Adrenal gland (tissue), 5 donors: Measurements from ENCODE around the gene TMEM121.

ENCODE experiments used
- POLR2A ChIP-seq, 2 donors: fragments of 450-650 bp; IDR thresholded peaks; one replicate each; pipeline ENCODE4 v1.6.1; 2017; ENCODE audit warnings: antibody characterized with exemption in 2 of 2, mild to moderate bottlenecking in 2 of 2, moderate library complexity in 1 of 2
- TF ChIP-seq, protein P1 (sequence below), 6 experiments: fragments of 450-650 bp in 4 of 6; fragments of 200-600 bp in 2 of 6; sonication (generic) in 1 of 6; IDR thresholded peaks; 1 replicate in 5 of 6; 2 replicates in 1 of 6; pipeline versions ENCODE4 v1.5.1 to v1.8.0; 2016 to 2021; ENCODE audit warnings: antibody characterized with exemption in 6 of 6, mild to moderate bottlenecking in 2 of 6, moderate library complexity in 1 of 6
- donor health status: DM: no; HTN: no; CAD: no.

GRCh38 chr14:105527381-105527825, 1.0 kb downstream of the TMEM121 start:
- TF ChIP-seq, protein P1, sequence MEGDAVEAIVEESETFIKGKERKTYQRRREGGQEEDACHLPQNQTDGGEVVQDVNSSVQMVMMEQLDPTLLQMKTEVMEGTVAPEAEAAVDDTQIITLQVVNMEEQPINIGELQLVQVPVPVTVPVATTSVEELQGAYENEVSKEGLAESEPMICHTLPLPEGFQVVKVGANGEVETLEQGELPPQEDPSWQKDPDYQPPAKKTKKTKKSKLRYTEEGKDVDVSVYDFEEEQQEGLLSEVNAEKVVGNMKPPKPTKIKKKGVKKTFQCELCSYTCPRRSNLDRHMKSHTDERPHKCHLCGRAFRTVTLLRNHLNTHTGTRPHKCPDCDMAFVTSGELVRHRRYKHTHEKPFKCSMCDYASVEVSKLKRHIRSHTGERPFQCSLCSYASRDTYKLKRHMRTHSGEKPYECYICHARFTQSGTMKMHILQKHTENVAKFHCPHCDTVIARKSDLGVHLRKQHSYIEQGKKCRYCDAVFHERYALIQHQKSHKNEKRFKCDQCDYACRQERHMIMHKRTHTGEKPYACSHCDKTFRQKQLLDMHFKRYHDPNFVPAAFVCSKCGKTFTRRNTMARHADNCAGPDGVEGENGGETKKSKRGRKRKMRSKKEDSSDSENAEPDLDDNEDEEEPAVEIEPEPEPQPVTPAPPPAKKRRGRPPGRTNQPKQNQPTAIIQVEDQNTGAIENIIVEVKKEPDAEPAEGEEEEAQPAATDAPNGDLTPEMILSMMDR (IDR thresholded peaks at IDR 0.05) = no peak
- no peak for TF ChIP-seq POLR2A (IDR thresholded peaks at IDR 0.05)
